Measurements from ENCODE around the gene LONP2.
"Not testable (repeated sequence)": the region's sequence is repeated elsewhere in the genome, so short reads cannot be mapped to it uniquely, and the experiment has no call there.

Gene LONP2

GRCh38 chr16:48373258-48374029 lies 129.3 kb downstream of the LONP2 start:
- no peak for TF ChIP-seq CTCF (IDR thresholded peaks at IDR 0.05; ENCODE audit: insufficient read depth, low read depth, low read length, missing control alignments)
- no peak overlapping the region for H3K4me3 ChIP-seq (ENCODE audit: low read length)
- DNase-seq (ENCODE audit: low read depth) = peak; percentile 51

GRCh38 chr16:48374255-48374654 lies 130.2 kb downstream of the LONP2 start:
- no peak overlapping the region for H3K4me3 ChIP-seq (ENCODE audit: low read length)
- DNase-seq (ENCODE audit: low read depth) = no peak
- no peak for TF ChIP-seq CTCF (IDR thresholded peaks at IDR 0.05; ENCODE audit: insufficient read depth, low read depth, low read length, missing control alignments)

- H3K4me3 ChIP-seq (ENCODE audit: low read length); DNase-seq (ENCODE audit: low read depth): not testable (repeated sequence)
These were observed 133.2 kb downstream of the LONP2 start for GRCh38 chr16:48377301-48377700.

GRCh38 chr16:48378276-48378675 lies 134.2 kb downstream of the LONP2 start:
- H3K4me3 ChIP-seq (ENCODE audit: low read length) = no peak overlapping the region
- no peak for DNase-seq (ENCODE audit: low read depth)
- no peak for TF ChIP-seq CTCF (IDR thresholded peaks at IDR 0.05; ENCODE audit: insufficient read depth, low read depth, low read length, missing control alignments)

- no peak for TF ChIP-seq CTCF (IDR thresholded peaks at IDR 0.05; ENCODE audit: insufficient read depth, low read depth, low read length, missing control alignments)
- H3K4me3 ChIP-seq (ENCODE audit: low read length) = no peak overlapping the region
- DNase-seq (ENCODE audit: low read depth) = no peak
These were observed 134.7 kb downstream of the LONP2 start for GRCh38 chr16:48378836-48379235.

- no peak for DNase-seq (ENCODE audit: low read depth)
- no peak overlapping the region for H3K4me3 ChIP-seq (ENCODE audit: low read length)
- no peak for TF ChIP-seq CTCF (IDR thresholded peaks at IDR 0.05; ENCODE audit: insufficient read depth, low read depth, low read length, missing control alignments)
These were observed 137.1 kb downstream of the LONP2 start for GRCh38 chr16:48381201-48381600.

GRCh38 chr16:48382131-48382530 lies 138.0 kb downstream of the LONP2 start:
- no peak overlapping the region for H3K4me3 ChIP-seq (ENCODE audit: low read length)
- DNase-seq (ENCODE audit: low read depth) = no peak

More at GRCh38 chr16:48382131-48382530, 138.0 kb downstream of the LONP2 start:
- TF ChIP-seq CTCF (IDR thresholded peaks at IDR 0.05; ENCODE audit: insufficient read depth, low read depth, low read length, missing control alignments) = no peak
